Glutamatergic neuron (in vitro differentiated cells): Measurements from ENCODE around the gene GPSM3. TPM values are rescaled to one million over a fixed set of nuclear protein-coding genes. Genes with fewer than 3 reads are reported as not detected.

Experiments used
- DNase-seq: peaks from one replicate; pipeline ENCODE4 v3.0.0; 2022
- H3K27ac Mint-ChIP-seq: one replicate; pipeline ENCODE4 v1.8.0; 2020; ENCODE audit warnings: mild to moderate bottlenecking, mixed read lengths, inconsistent platforms; ENCODE audit not compliant: unreplicated experiment
- H3K27me3 Mint-ChIP-seq: one replicate; pipeline ENCODE4 v1.8.0; 2020; ENCODE audit warnings: mild to moderate bottlenecking, moderate library complexity, mixed read lengths, inconsistent platforms; ENCODE audit not compliant: unreplicated experiment
- H3K36me3 Mint-ChIP-seq: one replicate; pipeline ENCODE4 v1.8.0; 2020; ENCODE audit warnings: mild to moderate bottlenecking, mixed read lengths, inconsistent platforms; ENCODE audit not compliant: unreplicated experiment
- H3K4me1 Mint-ChIP-seq: one replicate; pipeline ENCODE4 v1.8.0; 2020; ENCODE audit warnings: mild to moderate bottlenecking, low read depth, mixed read lengths, inconsistent platforms; ENCODE audit not compliant: unreplicated experiment
- H3K4me3 Mint-ChIP-seq: one replicate; pipeline ENCODE4 v1.8.0; 2020; ENCODE audit warnings: mild to moderate bottlenecking, mixed read lengths, inconsistent platforms; ENCODE audit not compliant: unreplicated experiment
- H3K9me3 Mint-ChIP-seq: one replicate; pipeline ENCODE4 v1.8.0; 2020; ENCODE audit warnings: mild to moderate bottlenecking, moderate library complexity, mixed read lengths, inconsistent platforms; ENCODE audit not compliant: unreplicated experiment
- total RNA-seq: library from RNA; stranded (reverse); fragmentation: NEBNext Ultra II Directional; extraction: Animal tissue kit (Norgen Biotek cat#: 25700); gene quantifications from one replicate; pipeline ENCODE4 v1.2.1, GENCODE V29; 2021; ENCODE audit not compliant: unreplicated experiment
- TF ChIP-seq, protein P1 (sequence below): fragments of 200-600 bp; sonication (generic); IDR thresholded peaks from one replicate; pipeline ENCODE4 v1.5.0; 2021; ENCODE audit not compliant: partially characterized antibody, unreplicated experiment

The GPSM3 gene
- total RNA-seq, 1 donor from 2014 or later, result 3.2 TPM

DNA sequence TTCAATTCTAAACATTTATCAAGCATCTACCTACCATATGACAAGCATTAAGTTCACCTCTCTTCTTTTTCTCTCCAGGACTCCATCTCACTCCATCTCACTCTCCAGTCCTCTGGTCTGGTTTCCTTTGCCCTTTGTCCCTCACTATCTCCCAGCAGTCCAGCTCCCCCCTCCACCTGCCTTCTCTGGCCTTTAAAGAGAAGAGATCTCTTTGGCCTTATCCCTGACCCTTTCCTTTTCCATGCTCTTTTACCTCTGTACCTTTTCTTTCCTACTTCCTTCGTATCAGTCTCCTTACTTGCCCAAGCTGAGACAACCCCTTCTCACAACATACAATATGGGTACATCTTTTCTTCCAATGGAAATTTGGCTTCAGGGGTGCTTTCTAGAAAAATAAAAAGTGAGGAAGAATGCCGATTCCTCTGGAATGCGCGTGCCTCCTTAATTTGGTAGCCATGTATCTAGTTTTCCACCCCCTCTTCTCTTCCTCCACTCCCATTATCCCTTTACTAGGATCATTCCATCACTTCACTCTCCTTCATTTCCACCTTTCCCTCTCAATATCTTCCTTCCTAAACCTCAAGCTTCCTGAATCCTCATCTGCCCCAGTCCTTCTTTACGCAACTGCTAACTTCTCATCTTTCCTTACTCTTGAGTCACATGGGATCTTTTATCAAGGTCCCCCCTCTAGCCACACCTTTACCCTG, 15.8 kb downstream of the GPSM3 start:
- H3K4me3 Mint-ChIP-seq, result peak overlapping the region; percentile 94
- H3K4me1 Mint-ChIP-seq, result peaks cover 40% of the 10 kb centered on the region
- peaks cover 20% of the 10 kb centered on the region for H3K27me3 Mint-ChIP-seq
- TF ChIP-seq, protein P1, sequence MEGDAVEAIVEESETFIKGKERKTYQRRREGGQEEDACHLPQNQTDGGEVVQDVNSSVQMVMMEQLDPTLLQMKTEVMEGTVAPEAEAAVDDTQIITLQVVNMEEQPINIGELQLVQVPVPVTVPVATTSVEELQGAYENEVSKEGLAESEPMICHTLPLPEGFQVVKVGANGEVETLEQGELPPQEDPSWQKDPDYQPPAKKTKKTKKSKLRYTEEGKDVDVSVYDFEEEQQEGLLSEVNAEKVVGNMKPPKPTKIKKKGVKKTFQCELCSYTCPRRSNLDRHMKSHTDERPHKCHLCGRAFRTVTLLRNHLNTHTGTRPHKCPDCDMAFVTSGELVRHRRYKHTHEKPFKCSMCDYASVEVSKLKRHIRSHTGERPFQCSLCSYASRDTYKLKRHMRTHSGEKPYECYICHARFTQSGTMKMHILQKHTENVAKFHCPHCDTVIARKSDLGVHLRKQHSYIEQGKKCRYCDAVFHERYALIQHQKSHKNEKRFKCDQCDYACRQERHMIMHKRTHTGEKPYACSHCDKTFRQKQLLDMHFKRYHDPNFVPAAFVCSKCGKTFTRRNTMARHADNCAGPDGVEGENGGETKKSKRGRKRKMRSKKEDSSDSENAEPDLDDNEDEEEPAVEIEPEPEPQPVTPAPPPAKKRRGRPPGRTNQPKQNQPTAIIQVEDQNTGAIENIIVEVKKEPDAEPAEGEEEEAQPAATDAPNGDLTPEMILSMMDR, result no peak
- peak overlapping the region; percentile 97 for H3K27ac Mint-ChIP-seq
- H3K9me3 Mint-ChIP-seq, result peaks cover 22% of the 10 kb centered on the region
- no peak for DNase-seq
- H3K36me3 Mint-ChIP-seq, result peaks cover 5% of the 10 kb centered on the region

DNA sequence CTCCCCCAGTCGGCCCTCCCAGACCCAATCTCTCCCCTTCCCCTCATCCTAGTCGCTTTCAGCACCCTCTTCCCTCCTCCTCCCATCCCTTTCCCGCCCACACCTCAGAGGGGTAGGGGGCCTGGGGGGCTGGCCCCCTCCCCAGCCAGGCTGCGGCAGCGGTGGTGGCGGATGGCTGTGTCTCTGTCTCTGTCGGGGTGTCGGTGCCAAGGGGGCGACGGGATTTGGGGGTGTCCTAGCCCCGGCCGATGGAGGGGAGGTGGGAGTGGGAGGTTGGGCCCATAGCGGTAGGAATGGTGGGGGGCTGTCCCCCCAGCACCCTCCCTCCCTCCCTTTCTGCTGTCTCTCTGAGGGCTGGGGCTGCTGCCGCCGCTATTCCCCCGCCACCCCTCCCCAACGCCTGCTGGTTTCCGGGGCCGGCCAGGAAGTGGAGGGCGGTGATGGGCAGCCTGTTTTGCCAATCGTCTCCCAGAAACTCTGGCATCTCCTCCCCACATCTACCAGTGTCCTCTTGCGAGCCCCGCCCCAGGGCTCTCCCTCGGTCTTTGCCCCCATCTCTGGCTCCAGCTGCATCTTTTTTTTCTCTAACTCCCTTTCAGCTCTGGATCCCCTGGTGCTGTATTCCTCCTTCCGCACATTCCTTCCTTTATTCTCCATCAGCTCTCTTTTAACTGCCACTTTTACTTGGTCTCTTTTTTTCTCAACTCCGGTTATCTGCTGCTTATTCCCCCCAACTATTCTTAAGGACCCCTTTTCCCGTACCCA, 16.6 kb downstream of the GPSM3 start, which contains the start of gene AGPAT1:
Gene AGPAT1 (minus strand): TSS at position 374 of the 765 bp plus-strand sequence. CDS start 4,588 bp downstream, outside the sequence.
- DNase-seq, result peak; percentile 99
- Mint-ChIP-seq H3K9me3 (peaks cover 22% of the 10 kb centered on the region), H3K4me1 (peaks cover 40% of the 10 kb centered on the region), H3K27ac (peak within 1 kb of the TSS; percentile 97), H3K27me3 (peaks cover 23% of the 10 kb centered on the region), H3K36me3 (peaks cover 5% of the 10 kb centered on the region), H3K4me3 (peak within 1 kb of the TSS; percentile 94)
- TF ChIP-seq, protein P1, result no peak

DNA sequence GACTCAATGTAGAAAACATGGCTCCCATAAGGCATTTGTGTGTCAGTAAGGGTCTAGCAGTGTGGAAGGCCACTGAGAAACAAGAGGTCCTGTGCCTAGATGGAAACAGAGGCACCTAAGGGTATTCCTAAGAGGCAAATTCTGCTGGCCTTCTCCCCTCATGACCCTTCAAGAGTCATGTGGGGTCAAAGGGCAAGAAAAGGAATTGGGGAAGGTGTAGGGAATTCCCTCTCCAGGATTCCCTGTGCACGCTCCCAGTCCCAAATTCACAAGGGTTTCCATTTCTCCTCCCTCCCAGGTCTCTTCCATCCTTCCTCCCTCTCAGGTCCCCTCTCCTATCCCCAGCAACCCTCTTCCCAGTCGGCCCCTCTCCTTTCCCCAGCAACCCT, 17.1 kb downstream of the GPSM3 start:
- DNase-seq, result no peak
- H3K36me3 Mint-ChIP-seq, result peaks cover 5% of the 10 kb centered on the region
- peaks cover 22% of the 10 kb centered on the region for H3K27me3 Mint-ChIP-seq
- peaks cover 22% of the 10 kb centered on the region for H3K9me3 Mint-ChIP-seq
- H3K4me3 Mint-ChIP-seq, result peak overlapping the region; percentile 94
- TF ChIP-seq, protein P1, result no peak
- H3K27ac Mint-ChIP-seq, result peak overlapping the region; percentile 95
- H3K4me1 Mint-ChIP-seq, result peaks cover 36% of the 10 kb centered on the region

DNA sequence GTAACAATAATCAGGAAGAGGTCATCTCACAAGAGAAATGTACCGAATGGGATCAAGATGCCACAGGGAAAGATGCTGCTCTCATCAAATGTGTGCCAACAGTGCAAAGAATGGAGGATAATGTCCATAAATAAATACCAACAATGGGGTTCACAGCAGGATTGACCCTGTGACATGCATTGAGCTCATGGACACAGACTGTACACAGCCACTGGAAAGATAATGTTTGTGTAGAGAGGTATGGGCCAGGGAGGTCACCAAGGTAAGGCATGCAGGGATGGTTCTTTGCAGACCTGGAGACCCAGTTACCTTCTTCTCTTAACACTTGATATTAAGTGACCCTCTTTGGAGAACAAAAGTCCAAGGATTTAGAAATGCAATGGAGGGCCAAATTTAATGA, 18.0 kb downstream of the GPSM3 start:
- Mint-ChIP-seq H3K4me1 (peaks cover 28% of the 10 kb centered on the region), H3K27me3 (peaks cover 22% of the 10 kb centered on the region), H3K9me3 (peaks cover 22% of the 10 kb centered on the region), H3K36me3 (peaks cover 11% of the 10 kb centered on the region), H3K27ac (peak overlapping the region; percentile 34), H3K4me3 (peak overlapping the region; percentile 94)
- TF ChIP-seq, protein P1, result no peak
- DNase-seq, result no peak
